Lung (tissue), 12 donors: ENCODE results near the gene PLEKHD1. TPM values are rescaled to one million over a fixed set of nuclear protein-coding genes. Genes with fewer than 3 reads are reported as not detected.

Experiments
- ATAC-seq: fragments of 200-7000 bp; cut with Tn5 transposase; one replicate; pipeline ENCODE4 v1.9.1; 2020; ENCODE audit warnings: moderate number of reproducible peaks; ENCODE audit not compliant: insufficient read depth, low FRiP score
- DNase-seq, 3 donors: peaks; one replicate each; pipeline ENCODE4 v3.0.0-alpha.2; 2013 to 2017
- H3K27ac ChIP-seq, 2 donors: one replicate each; pipeline ENCODE4 v1.5.1; 2013; ENCODE audit warnings: mild to moderate bottlenecking in 2 of 2, moderate library complexity in 2 of 2, control low read depth in 1 of 2, inconsistent platforms in 1 of 2, low read depth in 1 of 2, low read length in 1 of 2
- H3K27me3 ChIP-seq, 3 donors: one replicate each; pipeline ENCODE4 v1.5.1; 2013; ENCODE audit warnings: low read length in 2 of 3; ENCODE audit not compliant: control insufficient read depth in 3 of 3, insufficient read depth in 3 of 3
- H3K36me3 ChIP-seq, 4 donors: one replicate each; pipeline ENCODE4 v1.5.1; 2013; ENCODE audit warnings: low read length in 4 of 4, mild to moderate bottlenecking in 1 of 4, moderate library complexity in 1 of 4; ENCODE audit not compliant: control insufficient read depth in 4 of 4, insufficient read depth in 4 of 4
- H3K4me1 ChIP-seq, 5 donors: one replicate each; pipeline ENCODE4 v1.5.1; 2013; ENCODE audit warnings: low read length in 5 of 5, mild to moderate bottlenecking in 2 of 5, moderate library complexity in 1 of 5; ENCODE audit not compliant: control insufficient read depth in 5 of 5, insufficient read depth in 5 of 5
- H3K4me3 ChIP-seq: one replicate; pipeline ENCODE4 v1.5.1; 2013; ENCODE audit warnings: mild to moderate bottlenecking, control low read depth, moderate library complexity
- H3K9ac ChIP-seq, 2 donors: one replicate each; pipeline ENCODE4 v1.5.1; 2013; ENCODE audit warnings: low read length in 2 of 2, control low read depth in 1 of 2; ENCODE audit not compliant: insufficient read depth in 1 of 2
- H3K9me3 ChIP-seq, 4 donors: one replicate each; pipeline ENCODE4 v1.5.1; 2013; ENCODE audit warnings: low read length in 3 of 4, mild to moderate bottlenecking in 1 of 4, moderate library complexity in 1 of 4; ENCODE audit not compliant: control insufficient read depth in 4 of 4, insufficient read depth in 3 of 4
- WGBS, 2 donors: extraction: QIAGEN DNeasy Blood & Tissue Kit; methylation state at CpG; one replicate each; pipeline ENCODE4 v1.1.7; 2013; 5-methylcytosine and 5-hydroxymethylcytosine counted together
- polyA plus RNA-seq, 2 donors: library from polyadenylated mRNA; stranded (reverse); fragments of 200-250 nt; gene quantifications; one replicate each; pipeline ENCODE4 v1.2.1, GENCODE V29; 2013
- total RNA-seq, 2 donors: library from RNA; depleted of rRNA in 1 of 2; stranded (reverse); fragments of >200 nt in 1 of 2; gene quantifications; one replicate each; pipeline ENCODE4 v1.2.1, GENCODE V29; 2014 to 2021
- TF ChIP-seq, protein P1 (sequence below): IDR thresholded peaks from 2 replicates; pipeline ENCODE4 v1.5.1; 2012; ENCODE audit warnings: mild to moderate bottlenecking; ENCODE audit errors: control extremely low read depth, extremely low read depth
- donor health status: control.
- donor health status: control.
- donor health status: Bipolar disorder and iron deficiency.
- donor health status: healthy.
- donor health status: DM: yes; HTN: yes; CAD: no.

The PLEKHD1 gene
- total and polyA plus RNA-seq, 4 donors = 0.11 to 0.83 (median 0.33) TPM; not detected in 1

DNA sequence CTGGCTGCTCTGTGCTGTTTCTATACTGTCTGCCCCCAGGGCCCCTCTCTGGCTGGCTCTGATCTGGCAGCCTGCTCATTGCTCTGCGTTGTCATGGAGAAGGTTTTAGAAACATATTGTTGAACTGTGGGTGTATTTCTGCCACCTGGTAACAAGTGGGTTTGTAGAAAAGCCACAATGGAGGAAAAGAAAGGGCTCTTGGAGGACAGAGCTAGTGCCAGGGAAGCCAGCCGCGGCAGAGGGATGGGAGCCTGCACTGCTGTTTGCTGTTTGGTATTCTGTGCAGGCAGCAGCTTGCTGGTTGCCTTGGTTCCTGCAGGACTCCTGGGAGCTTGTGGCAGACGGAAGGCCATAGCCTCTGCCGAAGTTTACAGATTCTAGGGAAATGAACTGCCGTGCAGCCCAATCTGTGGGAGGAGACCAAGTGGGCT, 75.1 kb downstream of the PLEKHD1 start:
- Histone ChIP-seq H3K4me3 (no peak overlapping the region), H3K4me1 (peaks cover 0 to 7% (median 0%) of the 10 kb centered on the region in 5 donors), H3K36me3 (no peaks in the 10 kb centered on the region), H3K9me3 (peaks cover 0 to 2% (median 0%) of the 10 kb centered on the region in 4 donors), H3K27ac (no peak overlapping the region), H3K9ac (no peak overlapping the region), H3K27me3 (peaks cover 0 to 17% (median 12%) of the 10 kb centered on the region in 3 donors)
- DNase-seq = peak; percentile 53 to 67 (median 60)
- TF ChIP-seq, protein P1, sequence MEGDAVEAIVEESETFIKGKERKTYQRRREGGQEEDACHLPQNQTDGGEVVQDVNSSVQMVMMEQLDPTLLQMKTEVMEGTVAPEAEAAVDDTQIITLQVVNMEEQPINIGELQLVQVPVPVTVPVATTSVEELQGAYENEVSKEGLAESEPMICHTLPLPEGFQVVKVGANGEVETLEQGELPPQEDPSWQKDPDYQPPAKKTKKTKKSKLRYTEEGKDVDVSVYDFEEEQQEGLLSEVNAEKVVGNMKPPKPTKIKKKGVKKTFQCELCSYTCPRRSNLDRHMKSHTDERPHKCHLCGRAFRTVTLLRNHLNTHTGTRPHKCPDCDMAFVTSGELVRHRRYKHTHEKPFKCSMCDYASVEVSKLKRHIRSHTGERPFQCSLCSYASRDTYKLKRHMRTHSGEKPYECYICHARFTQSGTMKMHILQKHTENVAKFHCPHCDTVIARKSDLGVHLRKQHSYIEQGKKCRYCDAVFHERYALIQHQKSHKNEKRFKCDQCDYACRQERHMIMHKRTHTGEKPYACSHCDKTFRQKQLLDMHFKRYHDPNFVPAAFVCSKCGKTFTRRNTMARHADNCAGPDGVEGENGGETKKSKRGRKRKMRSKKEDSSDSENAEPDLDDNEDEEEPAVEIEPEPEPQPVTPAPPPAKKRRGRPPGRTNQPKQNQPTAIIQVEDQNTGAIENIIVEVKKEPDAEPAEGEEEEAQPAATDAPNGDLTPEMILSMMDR = no peak
- 50 to 54% methylated on average over 6 of the region's 6 CpGs for WGBS, 2 donors
- ATAC-seq = no peak

DNA sequence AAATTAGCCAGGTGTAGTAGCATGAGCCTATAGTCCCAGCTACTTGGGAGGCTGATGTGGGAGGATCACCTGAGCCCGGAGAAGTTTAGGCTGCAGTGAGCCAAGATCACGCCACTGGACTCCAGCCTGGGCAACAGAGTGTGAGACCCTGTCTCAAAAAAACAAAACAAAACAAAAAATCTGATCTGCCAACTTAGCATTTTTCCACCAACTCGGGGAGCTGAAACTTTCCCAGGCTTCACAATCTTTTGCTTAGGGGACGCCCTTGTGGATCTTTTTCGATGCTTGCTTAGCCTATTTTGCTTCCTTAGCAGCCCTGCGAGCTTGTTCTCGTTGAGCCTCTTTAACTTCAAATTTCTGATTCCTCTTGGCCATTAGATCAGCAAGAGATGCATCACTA, 76.3 kb downstream of the PLEKHD1 start:
- WGBS, 2 donors = 91% methylated on average over 7 of the region's 7 CpGs
- peaks cover 0 to 7% (median 0%) of the 10 kb centered on the region in 5 donors for H3K4me1 ChIP-seq
- ATAC-seq (no peak), DNase-seq (no peak)
- no peak overlapping the region for H3K4me3 ChIP-seq
- no peaks in the 10 kb centered on the region for H3K36me3 ChIP-seq
- H3K9me3 ChIP-seq = peaks cover 0 to 2% (median 0%) of the 10 kb centered on the region in 4 donors
- TF ChIP-seq, protein P1 = no peak
- H3K27me3 ChIP-seq = peaks cover 0 to 27% (median 24%) of the 10 kb centered on the region in 3 donors
- H3K9ac ChIP-seq = no peak overlapping the region
- no peak overlapping the region for H3K27ac ChIP-seq

DNA sequence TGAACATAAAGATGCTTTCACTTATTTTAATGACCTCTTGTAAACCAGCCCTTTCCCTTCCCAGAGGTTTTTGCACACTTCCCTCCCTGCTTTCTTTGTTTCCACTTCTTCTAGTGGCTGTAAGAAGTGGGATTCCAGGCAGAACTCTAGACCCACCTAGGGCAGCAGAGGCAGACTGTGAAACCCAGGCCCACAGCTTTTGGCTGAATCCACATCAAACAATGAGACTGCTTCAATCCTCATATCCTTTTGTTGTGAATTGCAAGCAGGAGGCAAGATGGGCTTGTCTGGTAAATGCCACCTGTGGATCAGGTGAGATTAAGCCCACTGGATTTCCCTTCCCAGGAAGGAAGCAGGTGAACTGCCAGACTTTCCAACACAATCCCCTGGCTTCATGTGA, 77.4 kb downstream of the PLEKHD1 start:
- peaks cover 0 to 7% (median 0%) of the 10 kb centered on the region in 5 donors for H3K4me1 ChIP-seq
- H3K27me3 ChIP-seq = peaks cover 0 to 35% (median 35%) of the 10 kb centered on the region in 3 donors

More for the DNA sequence above, 77.4 kb downstream of the PLEKHD1 start:
- ATAC-seq (no peak), DNase-seq (no peak)
- TF ChIP-seq, protein P1 = no peak
- H3K36me3 ChIP-seq = no peaks in the 10 kb centered on the region
- peaks cover 0 to 2% (median 0%) of the 10 kb centered on the region in 4 donors for H3K9me3 ChIP-seq
- no peak overlapping the region for H3K4me3 ChIP-seq
- H3K27ac ChIP-seq = no peak overlapping the region
- H3K9ac ChIP-seq = no peak overlapping the region
